Fibroblast of peridontal ligament (primary cell): ENCODE data around the gene EXD1.

Experiments
- DNase-seq: peaks from one replicate; pipeline ENCODE4 v3.0.0-alpha.2; 2010; ENCODE audit errors: extremely low read depth

The EXD1 gene

DNA sequence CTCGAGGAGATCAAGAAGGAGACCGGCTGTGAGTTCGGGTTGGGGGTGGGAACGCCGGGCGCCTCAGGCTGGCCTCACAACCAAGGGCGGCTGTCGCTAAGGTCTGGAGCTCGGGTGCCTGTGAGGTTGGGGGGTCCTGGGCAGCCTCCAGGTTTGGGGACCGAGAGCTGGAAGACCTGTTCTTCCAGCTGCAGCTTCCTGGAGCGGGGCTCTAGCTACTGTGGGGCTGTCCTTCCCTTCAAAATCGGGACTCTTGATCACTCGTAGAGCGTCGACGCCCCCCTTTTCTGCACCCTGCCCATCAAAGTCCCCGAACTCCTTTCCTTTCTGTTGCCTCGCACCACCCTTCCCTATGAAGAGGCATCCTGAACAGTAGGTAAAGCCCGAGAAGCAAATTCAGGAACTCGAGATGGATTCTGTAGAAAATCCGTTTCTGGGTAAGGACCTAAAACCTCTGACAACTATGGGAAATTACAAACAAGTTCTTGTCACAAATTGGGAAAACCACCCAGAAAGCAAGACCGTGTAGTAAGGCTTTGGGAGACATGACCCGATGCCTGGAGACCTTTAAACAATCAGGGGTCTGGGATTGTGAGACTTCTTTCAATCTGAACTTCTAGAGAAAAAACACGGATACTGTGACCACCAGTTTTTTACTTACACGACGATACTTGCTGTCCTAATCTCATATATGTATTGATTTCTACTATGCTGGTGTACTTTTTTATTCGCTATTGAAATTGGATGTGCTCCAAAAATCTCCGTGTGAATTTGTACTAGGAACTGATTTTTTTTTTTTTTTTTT, 1.1 kb upstream of the EXD1 start:
- no peak for DNase-seq

- DNase-seq = no peak
Measured at GRCh38 chr15:41230345-41230649, 260 bp downstream of the EXD1 start.

- no peak for DNase-seq
Measured at GRCh38 chr15:41219381-41219780, 11.2 kb downstream of the EXD1 start.

GRCh38 chr15:41218851-41219250, 11.7 kb downstream of the EXD1 start:
- no peak for DNase-seq

GRCh38 chr15:41215708-41216107, 14.8 kb downstream of the EXD1 start:
- DNase-seq = no peak

DNA sequence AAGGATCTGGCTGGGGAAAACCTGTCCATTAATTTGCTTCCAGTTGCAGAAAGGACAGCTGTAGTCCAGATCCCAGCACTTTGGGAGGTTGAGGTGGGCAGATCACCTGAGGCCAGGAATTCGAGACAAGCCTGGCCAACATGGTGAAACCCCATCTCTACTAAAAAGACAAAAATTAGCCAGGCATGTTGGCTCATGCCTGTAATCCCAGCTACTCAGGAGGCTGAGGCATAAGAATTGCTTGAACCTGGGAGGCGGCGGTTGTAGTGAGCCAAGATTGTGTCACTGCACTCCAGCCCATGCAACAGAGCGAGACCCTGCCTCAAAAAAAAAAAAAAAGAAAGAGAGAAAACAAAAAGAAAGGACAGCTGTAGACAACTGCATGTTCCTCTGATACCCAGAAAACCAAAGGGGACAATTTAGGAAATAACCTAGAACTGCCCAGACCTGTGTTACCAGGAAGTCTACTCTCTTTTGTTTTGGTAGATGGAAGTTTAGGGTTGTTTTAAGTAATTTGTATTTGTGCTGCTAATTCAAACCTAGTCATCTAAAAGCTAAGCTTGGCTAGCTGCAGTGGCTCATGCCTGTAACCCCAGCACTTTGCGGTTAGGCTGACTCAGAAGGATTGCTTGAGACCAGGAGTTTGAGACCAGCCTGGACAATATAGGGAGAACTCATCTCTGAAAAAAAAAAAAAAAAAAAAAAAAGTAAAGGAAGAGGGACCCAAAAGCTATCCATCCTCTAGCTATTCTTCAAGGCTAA, 22.7 kb downstream of the EXD1 start:
- peak; percentile 74 for DNase-seq

GRCh38 chr15:41205315-41205714, 25.2 kb downstream of the EXD1 start:
- peak; percentile 23 for DNase-seq

GRCh38 chr15:41203395-41203794, 27.2 kb downstream of the EXD1 start:
- no peak for DNase-seq

- DNase-seq = no peak
Measured at GRCh38 chr15:41199470-41199869, 31.1 kb downstream of the EXD1 start.

DNA sequence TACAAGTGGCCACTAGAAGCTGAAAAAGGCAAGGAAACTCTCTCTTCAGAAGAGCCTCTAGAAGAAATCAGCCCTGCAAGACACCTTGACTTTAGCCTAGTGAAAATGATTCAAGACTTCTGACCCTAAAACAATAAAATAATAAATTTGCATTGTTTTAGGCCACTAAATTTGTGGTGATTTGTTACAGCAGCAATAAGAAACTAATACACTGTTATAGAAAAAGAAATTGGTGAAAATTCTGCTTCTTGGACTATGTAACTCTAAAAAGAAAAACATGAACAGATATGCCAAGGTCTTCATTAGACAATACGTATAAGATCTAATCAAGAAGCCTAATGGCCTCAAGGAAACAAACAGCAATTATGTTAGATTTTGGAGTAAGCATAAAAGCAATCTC, 36.1 kb downstream of the EXD1 start:
- DNase-seq = no peak

DNA sequence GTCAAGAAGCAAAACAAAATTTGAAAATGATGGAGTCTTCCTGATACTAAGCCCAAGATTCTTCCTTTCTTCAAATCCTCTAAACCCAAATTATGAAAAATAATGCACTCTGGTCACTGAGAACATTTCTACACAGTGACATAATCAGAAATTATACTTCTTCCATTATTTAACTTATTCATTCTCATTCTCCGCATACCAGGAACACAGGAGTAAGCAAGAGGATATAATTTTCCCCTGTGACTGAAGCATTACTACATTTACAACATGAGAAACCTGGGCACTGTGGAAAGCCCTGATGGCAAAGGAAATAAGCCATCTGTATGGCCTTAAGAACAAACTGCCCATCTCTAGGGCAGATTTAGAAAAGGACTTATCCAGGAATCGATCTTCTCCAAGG, 47.0 kb downstream of the EXD1 start:
- peak; percentile 42 for DNase-seq

GRCh38 chr15:41182266-41182665, 48.3 kb downstream of the EXD1 start:
- DNase-seq = peak; percentile 1

DNA sequence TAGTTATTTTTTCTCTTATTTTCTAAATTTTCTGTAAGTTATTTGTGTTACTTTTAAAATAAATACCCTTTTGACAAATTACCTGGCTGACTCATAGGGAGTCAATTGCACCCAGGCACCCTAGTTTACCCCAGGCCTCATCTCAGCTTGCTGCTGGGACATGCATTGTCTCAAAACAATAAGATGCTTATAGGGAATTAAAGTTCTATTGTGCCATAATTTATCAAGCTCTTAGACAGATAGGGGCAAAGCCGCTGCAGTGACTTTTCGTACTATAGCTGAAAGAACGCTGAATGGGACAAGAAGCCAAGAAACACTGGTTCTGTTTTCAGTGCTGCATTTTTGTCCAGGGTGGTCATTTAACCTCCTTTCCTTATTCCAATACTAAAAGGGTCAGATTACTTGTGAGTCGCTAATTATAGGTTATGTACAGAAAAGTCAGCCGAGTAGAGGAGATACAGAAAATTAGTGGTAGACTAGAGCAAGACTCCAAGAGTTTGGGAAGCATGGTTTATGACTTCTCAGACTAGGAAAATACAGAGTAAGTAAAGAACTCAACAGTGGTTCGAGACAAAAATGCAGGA, 50.3 kb downstream of the EXD1 start:
- peak; percentile 76 for DNase-seq

DNA sequence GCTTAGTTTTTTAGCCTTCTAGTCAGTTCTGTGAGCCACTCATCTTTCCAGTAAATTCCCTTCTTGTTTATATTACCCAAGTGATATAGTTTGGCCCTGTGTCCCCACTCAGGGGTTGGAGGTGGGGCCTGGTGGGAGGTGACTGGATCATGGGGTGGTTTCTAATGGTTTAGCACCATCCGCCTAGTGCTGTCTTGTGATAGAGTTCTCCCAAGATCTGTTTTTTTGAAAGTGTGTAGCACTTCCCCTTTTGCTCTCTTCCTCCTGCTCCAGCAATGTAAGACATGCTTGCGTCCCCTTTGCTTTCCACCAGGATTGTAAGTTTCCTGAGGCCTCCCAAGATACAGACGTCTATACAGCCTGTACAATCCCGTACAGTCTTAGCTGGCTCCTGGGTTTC, 60.8 kb downstream of the EXD1 start:
- DNase-seq = no peak

GRCh38 chr15:41169086-41169485, 61.5 kb downstream of the EXD1 start:
- DNase-seq = no peak

DNA sequence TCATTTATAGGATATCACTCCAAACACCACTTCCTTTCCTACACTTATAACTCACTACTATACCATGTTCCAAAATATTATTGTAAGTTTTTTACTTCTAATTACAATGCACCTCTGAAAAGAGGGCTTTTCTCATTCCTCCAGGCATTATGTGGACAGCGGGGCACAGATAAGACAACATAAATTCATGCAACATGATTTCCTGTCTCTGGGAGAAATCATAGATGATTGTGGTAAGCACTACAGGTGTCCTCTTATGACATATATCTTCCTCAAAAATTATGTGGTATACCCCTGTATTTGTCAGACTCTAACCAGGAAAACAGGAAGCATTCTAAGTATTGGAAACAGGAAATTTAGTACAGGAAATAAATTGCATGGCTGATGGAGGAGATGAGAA, 68.8 kb downstream of the EXD1 start:
- no peak for DNase-seq

DNA sequence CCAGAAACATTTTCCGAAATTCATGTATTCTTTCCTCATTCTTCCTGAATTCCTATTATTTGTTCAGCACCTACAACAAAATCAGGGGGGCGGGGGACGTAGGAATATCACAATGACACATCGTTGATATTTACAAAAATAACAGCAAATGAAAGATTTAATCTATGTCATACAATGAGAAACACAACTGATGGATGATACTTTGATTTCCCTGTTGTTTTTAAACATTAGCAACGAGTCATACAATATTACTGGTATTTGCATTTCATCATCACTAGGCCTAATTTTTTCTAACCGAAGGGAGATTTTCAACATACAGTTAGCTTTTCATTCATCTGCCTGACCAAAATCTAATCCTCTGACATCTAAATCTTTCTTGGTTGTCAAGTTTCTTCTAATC, 69.2 kb downstream of the EXD1 start:
- DNase-seq = peak; percentile 38

GRCh38 chr15:41160639-41161315, 69.8 kb downstream of the EXD1 start:
- peak; percentile 7 for DNase-seq

- no peak for DNase-seq
Measured at GRCh38 chr15:41154412-41154811, 76.1 kb downstream of the EXD1 start.

DNA sequence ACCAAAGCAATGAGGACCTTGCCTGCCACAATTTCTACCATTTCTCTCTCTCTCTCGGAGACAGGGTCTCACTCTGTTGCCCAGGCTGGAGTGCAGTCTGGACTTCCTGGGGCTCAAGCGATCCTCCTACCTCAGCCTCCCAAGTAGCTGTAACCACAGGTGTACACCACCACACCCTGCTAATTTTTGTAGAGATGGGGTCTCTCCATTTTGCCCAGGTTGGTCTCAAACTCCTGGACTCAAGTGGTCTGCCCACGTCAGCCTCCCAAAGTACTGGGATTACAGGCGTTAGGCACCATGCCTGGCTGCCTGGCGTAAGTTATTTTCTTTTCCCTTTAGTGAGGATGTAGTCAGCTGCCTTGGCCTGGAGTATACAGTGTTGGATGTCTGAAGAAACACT, 76.8 kb downstream of the EXD1 start:
- DNase-seq = no peak

- DNase-seq = no peak
Measured at GRCh38 chr15:41151451-41152005, 79.0 kb downstream of the EXD1 start.

DNA sequence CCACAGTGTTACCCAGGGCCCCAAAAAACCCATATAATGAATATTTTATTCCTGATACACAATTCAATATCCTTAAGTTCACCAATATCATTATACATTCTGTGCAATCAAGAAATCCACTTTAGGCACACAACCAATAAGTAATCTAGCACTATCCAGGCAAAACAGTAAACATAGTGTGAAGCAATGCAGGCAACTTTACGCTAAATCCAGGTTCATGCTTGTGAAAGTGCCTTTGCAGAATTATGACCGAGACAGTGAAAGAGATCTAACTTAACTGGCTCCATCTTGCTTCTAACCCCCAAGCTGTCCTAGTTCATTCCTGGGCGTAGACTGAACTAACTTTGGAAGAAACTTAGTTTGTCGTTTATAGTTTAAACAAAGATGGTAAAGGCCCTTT, 80.3 kb downstream of the EXD1 start:
- DNase-seq = no peak
